Islet precursor cell (in vitro differentiated cells): ENCODE measurements around the gene SIRPA.
A peak's percentile ranks its signal among the peaks of the same experiment; 100 is the strongest.

Source experiments
- DNase-seq: peaks from one replicate; pipeline ENCODE4 v3.0.0-alpha.2; 2018

Gene SIRPA

GRCh38 chr20:1894951-1895673 lies at the start of gene SIRPA:
Gene SIRPA (plus strand): TSS chr20:1895407. CDS start chr20:1895448, 41 bp downstream.
- peak; percentile 74 for DNase-seq

GRCh38 chr20:1845701-1846100 lies 49.5 kb upstream of the SIRPA start:
- no peak for DNase-seq

GRCh38 chr20:1846341-1846740 lies 48.9 kb upstream of the SIRPA start:
- DNase-seq = no peak

- DNase-seq = no peak
These were observed 48.3 kb upstream of the SIRPA start for GRCh38 chr20:1846876-1847275.

GRCh38 chr20:1847780-1848179 lies 47.4 kb upstream of the SIRPA start:
- no peak for DNase-seq

GRCh38 chr20:1848373-1848772 lies 46.8 kb upstream of the SIRPA start:
- no peak for DNase-seq

- no peak for DNase-seq
These were observed 43.8 kb upstream of the SIRPA start for GRCh38 chr20:1851396-1851795.

GRCh38 chr20:1853473-1853872 lies 41.7 kb upstream of the SIRPA start:
- DNase-seq = no peak

GRCh38 chr20:1854246-1854645 lies 41.0 kb upstream of the SIRPA start:
- no peak for DNase-seq

- DNase-seq = no peak
These were observed 40.1 kb upstream of the SIRPA start for GRCh38 chr20:1855109-1855508.

GRCh38 chr20:1855690-1856089 lies 39.5 kb upstream of the SIRPA start:
- DNase-seq = no peak

GRCh38 chr20:1856424-1856823 lies 38.8 kb upstream of the SIRPA start:
- no peak for DNase-seq

- DNase-seq = no peak
These were observed 37.7 kb upstream of the SIRPA start for GRCh38 chr20:1857466-1857865.

- DNase-seq = no peak
These were observed 36.3 kb upstream of the SIRPA start for GRCh38 chr20:1858871-1859270.

- DNase-seq = peak; percentile 92
These were observed 34.8 kb upstream of the SIRPA start for GRCh38 chr20:1860446-1860845.

- DNase-seq = peak; percentile 92
These were observed 33.7 kb upstream of the SIRPA start for GRCh38 chr20:1861347-1861976.

GRCh38 chr20:1861996-1862662 lies 33.1 kb upstream of the SIRPA start:
- no peak for DNase-seq

- no peak for DNase-seq
These were observed 32.5 kb upstream of the SIRPA start for GRCh38 chr20:1862663-1863053.

GRCh38 chr20:1863296-1863695 lies 31.9 kb upstream of the SIRPA start:
- no peak for DNase-seq

GRCh38 chr20:1866834-1867233 lies 28.4 kb upstream of the SIRPA start:
- no peak for DNase-seq

- no peak for DNase-seq
These were observed 27.5 kb upstream of the SIRPA start for GRCh38 chr20:1867495-1868260.

GRCh38 chr20:1868856-1869255 lies 26.4 kb upstream of the SIRPA start:
- no peak for DNase-seq

GRCh38 chr20:1870323-1870722 lies 24.9 kb upstream of the SIRPA start:
- no peak for DNase-seq
